Stimulated activated CD4-positive, alpha-beta T cell treated with anti-CD3 and anti-CD28 coated beads, Interleukin-15, amount 100 ng/mL, for 48 hours (primary cell): ENCODE results near the gene ATXN2.
"Not testable (repeated sequence)": the region's sequence is repeated elsewhere in the genome, so short reads cannot be mapped to it uniquely, and the experiment has no call there.

Experiments
- DNase-seq, 2 donors: peaks; one replicate each; pipeline ENCODE4 v3.0.0-alpha.2; 2020; ENCODE audit warnings: low read depth in 2 of 2

Gene ATXN2

GRCh38 chr12:111506260-111506659 lies 92.9 kb downstream of the ATXN2 start:
- DNase-seq, result no peak

GRCh38 chr12:111505601-111506036 lies 93.5 kb downstream of the ATXN2 start:
- no peak for DNase-seq

GRCh38 chr12:111503116-111503515 lies 96.0 kb downstream of the ATXN2 start:
- DNase-seq, result no peak

- DNase-seq, result no peak
Observed at GRCh38 chr12:111494676-111495075, 104.4 kb downstream of the ATXN2 start.

GRCh38 chr12:111492979-111493378 lies 106.1 kb downstream of the ATXN2 start:
- DNase-seq, result not testable (repeated sequence)

GRCh38 chr12:111488798-111489197 lies 110.3 kb downstream of the ATXN2 start:
- no peak for DNase-seq

GRCh38 chr12:111488271-111488670 lies 110.8 kb downstream of the ATXN2 start:
- DNase-seq, result no peak

- no peak for DNase-seq
Observed at GRCh38 chr12:111482462-111482861, 116.7 kb downstream of the ATXN2 start.

GRCh38 chr12:111471236-111471635 lies 127.9 kb downstream of the ATXN2 start:
- DNase-seq, result no peak

GRCh38 chr12:111469401-111469800 lies 129.7 kb downstream of the ATXN2 start:
- DNase-seq, result no peak

GRCh38 chr12:111467857-111468241 lies 131.3 kb downstream of the ATXN2 start:
- no peak for DNase-seq

- DNase-seq, result no peak
Observed at GRCh38 chr12:111467092-111467856, 131.8 kb downstream of the ATXN2 start.

GRCh38 chr12:111462210-111462769 lies 136.8 kb downstream of the ATXN2 start:
- DNase-seq, result no peak

GRCh38 chr12:111460111-111460510 lies 139.0 kb downstream of the ATXN2 start:
- not testable (repeated sequence) for DNase-seq

- no peak for DNase-seq
Observed at GRCh38 chr12:111458546-111459172, 140.5 kb downstream of the ATXN2 start.

GRCh38 chr12:111457577-111457976 lies 141.5 kb downstream of the ATXN2 start:
- DNase-seq, result no peak

GRCh38 chr12:111457071-111457470 lies 142.0 kb downstream of the ATXN2 start:
- DNase-seq, result no peak

GRCh38 chr12:111455448-111456320 lies 143.4 kb downstream of the ATXN2 start:
- no peak for DNase-seq

- DNase-seq, result no peak
Observed at GRCh38 chr12:111454716-111455447, 144.2 kb downstream of the ATXN2 start.

GRCh38 chr12:111454311-111454710 lies 144.8 kb downstream of the ATXN2 start:
- no peak for DNase-seq
